Osteocyte (in vitro differentiated cells): ENCODE measurements around the gene STK26. TPM values are rescaled to one million over a fixed set of nuclear protein-coding genes. Genes with fewer than 3 reads are reported as not detected.
A peak's percentile ranks its signal among the peaks of the same experiment; 100 is the strongest.
"Not testable (repeated sequence)": the region's sequence is repeated elsewhere in the genome, so short reads cannot be mapped to it uniquely, and the experiment has no call there.

Experiments used
- DNase-seq: peaks from one replicate; pipeline ENCODE4 v3.0.0; 2021; ENCODE audit warnings: mixed read lengths; ENCODE audit not compliant: unreplicated experiment; ENCODE audit errors: extremely low spot score
- H3K27ac Mint-ChIP-seq: one replicate; pipeline ENCODE4 v1.8.0; 2021; ENCODE audit warnings: mild to moderate bottlenecking, mixed read lengths; ENCODE audit not compliant: unreplicated experiment
- H3K27me3 Mint-ChIP-seq: one replicate; pipeline ENCODE4 v1.8.0; 2021; ENCODE audit warnings: mixed read lengths; ENCODE audit not compliant: unreplicated experiment
- H3K36me3 Mint-ChIP-seq: one replicate; pipeline ENCODE4 v1.8.0; 2021; ENCODE audit warnings: mixed read lengths; ENCODE audit not compliant: unreplicated experiment
- H3K4me1 Mint-ChIP-seq: one replicate; pipeline ENCODE4 v1.8.0; 2021; ENCODE audit warnings: mixed read lengths; ENCODE audit not compliant: unreplicated experiment
- H3K4me3 Mint-ChIP-seq: one replicate; pipeline ENCODE4 v1.8.0; 2021; ENCODE audit warnings: mild to moderate bottlenecking, moderate library complexity, mixed read lengths; ENCODE audit not compliant: unreplicated experiment
- H3K9me3 Mint-ChIP-seq: one replicate; pipeline ENCODE4 v1.8.0; 2021; ENCODE audit warnings: mixed read lengths; ENCODE audit not compliant: unreplicated experiment
- total RNA-seq: library from RNA; stranded (reverse); gene quantifications from 2 replicates; pipeline ENCODE4 v1.2.1, GENCODE V29; 2021
- TF ChIP-seq, protein P1 (sequence below): fragments of 200-600 bp; sonication (generic); IDR thresholded peaks from 2 replicates; pipeline ENCODE4 v1.5.0; 2021; ENCODE audit warnings: antibody characterized with exemption, mild to moderate bottlenecking, moderate library complexity

The STK26 gene
- total RNA-seq, 1 donor from 2014 or later: 14.2 TPM

- no peaks in the 10 kb centered on the region for H3K27me3 Mint-ChIP-seq
- DNase-seq: no peak
- no peaks in the 10 kb centered on the region for H3K36me3 Mint-ChIP-seq
- no peak overlapping the region for H3K4me3 Mint-ChIP-seq
- no peaks in the 10 kb centered on the region for H3K9me3 Mint-ChIP-seq
- TF ChIP-seq, protein P1, sequence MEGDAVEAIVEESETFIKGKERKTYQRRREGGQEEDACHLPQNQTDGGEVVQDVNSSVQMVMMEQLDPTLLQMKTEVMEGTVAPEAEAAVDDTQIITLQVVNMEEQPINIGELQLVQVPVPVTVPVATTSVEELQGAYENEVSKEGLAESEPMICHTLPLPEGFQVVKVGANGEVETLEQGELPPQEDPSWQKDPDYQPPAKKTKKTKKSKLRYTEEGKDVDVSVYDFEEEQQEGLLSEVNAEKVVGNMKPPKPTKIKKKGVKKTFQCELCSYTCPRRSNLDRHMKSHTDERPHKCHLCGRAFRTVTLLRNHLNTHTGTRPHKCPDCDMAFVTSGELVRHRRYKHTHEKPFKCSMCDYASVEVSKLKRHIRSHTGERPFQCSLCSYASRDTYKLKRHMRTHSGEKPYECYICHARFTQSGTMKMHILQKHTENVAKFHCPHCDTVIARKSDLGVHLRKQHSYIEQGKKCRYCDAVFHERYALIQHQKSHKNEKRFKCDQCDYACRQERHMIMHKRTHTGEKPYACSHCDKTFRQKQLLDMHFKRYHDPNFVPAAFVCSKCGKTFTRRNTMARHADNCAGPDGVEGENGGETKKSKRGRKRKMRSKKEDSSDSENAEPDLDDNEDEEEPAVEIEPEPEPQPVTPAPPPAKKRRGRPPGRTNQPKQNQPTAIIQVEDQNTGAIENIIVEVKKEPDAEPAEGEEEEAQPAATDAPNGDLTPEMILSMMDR: no peak
- no peak overlapping the region for H3K27ac Mint-ChIP-seq
- H3K4me1 Mint-ChIP-seq: peaks cover 19% of the 10 kb centered on the region
Measured at GRCh38 chrX:132090403-132091159, 67.5 kb downstream of the STK26 start.

GRCh38 chrX:132092439-132093065, 69.5 kb downstream of the STK26 start:
- Mint-ChIP-seq H3K27ac (no peak overlapping the region), H3K9me3 (no peaks in the 10 kb centered on the region), H3K4me1 (peaks cover 5% of the 10 kb centered on the region), H3K4me3 (no peak overlapping the region), H3K36me3 (no peaks in the 10 kb centered on the region), H3K27me3 (no peaks in the 10 kb centered on the region)
- TF ChIP-seq, protein P1: peak; percentile 95
- DNase-seq: peak; percentile 86

DNA sequence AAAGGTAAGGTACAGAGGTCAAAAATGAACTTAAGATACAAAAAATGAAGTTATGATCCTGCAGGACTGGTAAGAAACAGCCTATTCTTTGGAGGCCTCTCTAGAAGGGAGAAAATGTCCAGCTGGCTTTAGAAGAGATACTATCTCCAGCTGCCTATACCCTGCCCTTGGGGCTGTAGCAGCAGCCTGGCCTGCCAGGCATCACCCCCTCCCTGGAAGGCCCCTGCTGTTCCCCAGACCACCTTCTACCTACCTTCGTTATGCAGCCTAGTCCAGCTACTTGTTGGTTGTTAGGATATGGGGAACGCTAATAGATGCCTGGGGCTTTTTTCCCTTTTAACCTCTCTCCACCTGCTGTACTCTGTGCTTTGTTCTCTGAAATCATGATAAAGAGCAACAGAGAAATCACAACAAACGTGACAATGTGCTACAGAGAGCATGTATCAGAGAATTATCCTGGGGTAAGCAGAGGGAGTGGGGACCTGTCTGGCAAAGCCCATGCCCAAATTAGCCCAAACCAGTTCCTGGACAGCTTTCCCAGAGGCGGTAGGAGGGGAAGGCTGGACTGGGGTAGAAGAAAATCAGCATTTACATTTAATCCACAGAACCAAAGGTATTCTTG, 70.2 kb downstream of the STK26 start:
- Mint-ChIP-seq H3K4me1 (peaks cover 5% of the 10 kb centered on the region), H3K27me3 (peaks cover 2% of the 10 kb centered on the region), H3K4me3 (no peak overlapping the region), H3K36me3 (no peaks in the 10 kb centered on the region), H3K9me3 (no peaks in the 10 kb centered on the region), H3K27ac (no peak overlapping the region)
- no peak for DNase-seq
- TF ChIP-seq, protein P1: no peak

DNA sequence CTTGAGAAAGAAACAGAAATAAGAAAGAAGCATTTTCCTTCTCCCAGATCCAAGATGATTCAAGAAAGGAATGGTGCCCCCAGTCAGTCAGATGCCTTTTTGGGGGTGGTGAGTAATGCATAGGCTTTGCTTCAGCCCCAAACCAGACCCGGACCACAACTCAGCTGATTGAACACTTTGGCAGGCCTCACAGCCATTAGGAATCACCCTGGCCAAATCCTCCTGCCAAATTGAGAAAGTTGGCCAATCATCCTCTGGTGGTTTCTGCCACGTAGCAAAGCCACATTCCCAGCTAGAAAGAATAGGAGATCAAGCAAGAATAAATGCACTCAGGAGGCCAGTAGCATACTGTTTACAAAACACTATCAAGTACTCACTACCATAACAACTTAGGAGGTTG, 71.1 kb downstream of the STK26 start:
- no peak for DNase-seq
- H3K27ac Mint-ChIP-seq: no peak overlapping the region
- TF ChIP-seq, protein P1: no peak
- H3K9me3 Mint-ChIP-seq: no peaks in the 10 kb centered on the region
- peaks cover 4% of the 10 kb centered on the region for H3K27me3 Mint-ChIP-seq
- no peaks in the 10 kb centered on the region for H3K36me3 Mint-ChIP-seq
- no peak overlapping the region for H3K4me3 Mint-ChIP-seq
- peaks cover 5% of the 10 kb centered on the region for H3K4me1 Mint-ChIP-seq

- not testable (repeated sequence) for H3K9me3 Mint-ChIP-seq, DNase-seq, H3K27me3 Mint-ChIP-seq, H3K4me3 Mint-ChIP-seq, H3K4me1 Mint-ChIP-seq, H3K27ac Mint-ChIP-seq, H3K36me3 Mint-ChIP-seq
Measured at GRCh38 chrX:132098704-132099103, 75.6 kb downstream of the STK26 start.
